Measurements from ENCODE around the gene CPEB2.
"Not testable (repeated sequence)": the region's sequence is repeated elsewhere in the genome, so short reads cannot be mapped to it uniquely, and the experiment has no call there.

CPEB2 gene

DNA sequence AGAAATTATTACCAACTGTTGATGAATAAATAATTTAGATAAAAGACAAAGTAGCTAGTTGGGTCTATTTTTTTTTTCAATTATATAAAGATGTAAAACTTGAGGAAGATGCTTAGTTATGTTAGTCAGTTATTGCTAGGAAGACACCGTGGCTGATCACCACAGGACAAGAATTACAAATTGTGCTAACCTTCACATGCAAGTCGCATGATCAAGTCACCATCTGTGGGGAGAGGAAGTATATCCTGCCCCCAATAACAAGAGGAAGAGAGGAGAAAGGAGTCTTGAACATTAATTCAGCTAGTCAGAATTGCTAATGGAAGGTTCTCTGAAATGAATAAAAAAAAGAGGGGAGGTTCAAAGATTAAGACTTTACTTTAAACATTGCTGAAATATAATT, 52.3 kb downstream of the CPEB2 start:
- no peak for DNase-seq (ENCODE audit: low spot score)

GRCh38 chr4:15060213-15060612, 57.9 kb downstream of the CPEB2 start:
- no peak for DNase-seq (ENCODE audit: low spot score)

DNA sequence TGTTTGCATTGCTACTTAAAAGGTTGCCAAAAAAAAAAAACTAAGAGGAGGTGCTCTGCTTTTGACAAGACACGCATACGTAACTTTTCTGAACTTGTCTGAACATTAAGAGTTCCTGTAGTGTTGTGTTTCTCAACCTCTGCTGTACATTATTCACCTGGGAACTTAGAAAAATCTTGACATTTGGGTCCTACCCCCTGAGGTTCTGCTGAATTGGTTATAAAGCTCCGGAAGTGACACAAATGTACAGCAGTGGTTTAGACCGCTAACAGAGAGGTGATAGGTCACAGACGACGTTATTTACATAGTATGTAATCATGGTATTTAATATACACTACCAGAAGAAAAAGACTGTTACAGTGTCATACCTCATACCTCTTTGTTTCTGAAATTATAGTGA, 61.1 kb downstream of the CPEB2 start:
- DNase-seq (ENCODE audit: low spot score) = no peak

DNA sequence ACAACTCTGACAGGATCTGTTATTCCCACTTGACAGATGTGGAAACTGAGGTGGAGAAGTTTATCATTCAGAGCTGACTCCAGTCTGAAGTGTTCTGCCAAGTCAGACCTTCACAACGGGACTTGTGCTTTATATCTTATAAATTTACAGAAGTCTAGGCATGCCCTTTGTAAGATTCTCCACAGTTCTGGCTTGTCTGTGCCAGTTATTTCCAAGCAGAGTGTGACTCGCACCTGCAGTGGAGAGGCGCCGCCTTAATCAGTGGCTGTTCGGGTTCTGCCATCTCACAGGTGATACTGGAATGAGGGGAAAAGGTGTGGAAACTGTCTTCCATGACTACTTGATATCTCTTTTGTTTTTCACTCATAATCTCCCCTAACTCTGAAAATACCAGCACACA, 63.2 kb downstream of the CPEB2 start:
- peak; percentile 28 for DNase-seq (ENCODE audit: low spot score)

- peak; percentile 38 for DNase-seq (ENCODE audit: low spot score)
These were observed 63.9 kb downstream of the CPEB2 start for GRCh38 chr4:15066140-15066539.

DNA sequence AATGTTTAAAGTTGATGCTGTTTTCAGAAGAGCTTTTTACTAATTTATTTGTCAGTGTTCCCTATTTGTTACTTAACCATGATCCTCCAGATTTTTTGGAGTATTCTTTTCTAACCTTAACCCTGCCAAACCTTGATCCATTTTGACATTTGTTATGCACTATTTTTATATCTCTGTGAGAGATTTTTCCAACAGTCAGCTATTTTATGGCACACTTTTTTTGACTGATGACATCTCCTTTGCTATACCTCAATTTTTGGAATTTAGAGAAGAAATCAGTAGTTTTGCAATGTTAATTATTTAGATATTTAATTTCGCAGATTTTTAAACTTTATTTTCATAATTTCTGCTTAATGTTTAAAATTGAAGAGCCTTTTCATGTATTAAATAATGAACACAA, 66.0 kb downstream of the CPEB2 start:
- peak; percentile 32 for DNase-seq (ENCODE audit: low spot score)

- no peak for DNase-seq (ENCODE audit: low spot score)
These were observed 73.6 kb downstream of the CPEB2 start for GRCh38 chr4:15075875-15076274.

DNA sequence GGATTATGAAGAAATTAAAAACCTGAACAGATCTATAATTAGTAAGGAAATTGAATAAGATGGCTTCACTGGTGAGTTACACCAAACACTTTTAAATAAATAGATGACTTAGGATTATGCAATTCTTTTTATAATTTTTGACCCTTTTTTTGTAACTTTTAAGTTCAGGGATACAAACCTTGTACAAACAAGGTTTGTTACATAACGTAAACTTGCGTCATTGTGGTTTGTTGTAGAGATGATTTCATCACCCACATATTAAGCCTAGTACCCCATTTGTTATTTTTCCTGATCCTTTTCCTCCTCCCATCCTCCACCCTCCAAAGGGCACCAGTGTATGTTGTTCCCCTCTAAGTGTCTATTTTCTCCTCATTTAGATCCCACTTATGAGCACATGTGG, 75.7 kb downstream of the CPEB2 start:
- no peak for DNase-seq (ENCODE audit: low spot score)

DNA sequence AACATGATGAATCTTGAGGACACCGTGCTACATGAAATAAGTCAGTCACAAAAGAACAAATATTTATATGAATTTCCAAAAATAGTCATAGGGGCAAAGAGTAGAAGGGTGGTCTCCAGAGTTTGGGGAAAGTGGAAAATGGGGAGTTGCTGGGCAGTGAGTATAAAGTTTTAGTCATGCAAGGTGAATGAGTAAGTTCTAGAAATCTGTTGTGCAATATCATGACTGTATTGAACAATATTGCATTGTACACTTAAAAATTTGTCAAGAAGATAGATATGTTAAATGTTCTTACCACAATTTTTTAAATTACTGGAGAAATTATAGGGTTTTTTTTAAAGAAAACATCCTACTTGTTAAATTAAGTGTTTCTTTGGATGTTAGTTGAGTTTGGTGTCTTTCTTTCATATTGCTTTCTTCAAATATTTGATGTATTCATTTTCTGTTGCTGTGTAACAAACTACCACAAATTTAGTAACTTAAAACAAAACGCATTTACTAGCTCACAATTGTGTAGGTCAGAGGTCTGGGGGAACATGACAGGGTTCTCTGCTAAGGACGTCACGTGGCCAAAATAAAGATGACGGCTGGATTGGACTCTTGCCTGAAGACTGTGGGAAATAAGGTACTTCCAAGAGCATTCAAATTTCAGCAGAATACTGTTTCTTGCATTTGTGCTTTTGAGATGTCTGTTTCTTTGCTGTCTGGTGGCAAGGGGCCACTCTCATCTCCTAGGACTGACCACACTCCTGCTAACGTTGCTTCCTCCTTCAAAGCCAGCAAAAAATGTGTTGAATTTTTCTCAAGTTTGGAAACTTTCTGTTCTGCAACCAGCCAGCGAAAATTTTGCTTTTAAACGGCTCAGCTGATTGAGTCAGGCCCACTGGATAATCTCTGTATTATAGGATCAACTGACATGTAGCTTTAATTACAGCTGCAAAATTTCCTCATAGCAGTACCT, 76.7 kb downstream of the CPEB2 start:
- no peak for DNase-seq (ENCODE audit: low spot score)

DNA sequence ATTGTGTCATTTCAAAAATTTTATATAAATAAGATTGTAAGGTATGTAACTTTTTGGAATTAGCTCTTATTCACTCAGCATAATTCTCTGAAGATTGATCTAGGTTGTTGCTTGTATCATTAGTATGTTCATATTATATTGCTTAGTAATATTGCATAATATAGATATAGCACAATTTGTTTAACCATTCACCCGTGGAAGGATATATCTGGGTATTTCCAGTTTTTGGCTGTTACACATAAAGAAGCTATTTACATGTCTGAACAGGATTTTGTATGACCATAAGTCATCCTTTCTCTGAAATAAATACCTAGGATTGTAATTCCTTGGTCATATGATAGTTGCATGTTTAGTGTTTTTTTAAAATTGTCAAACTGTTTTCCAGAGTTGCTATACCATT, 82.5 kb downstream of the CPEB2 start:
- no peak for DNase-seq (ENCODE audit: low spot score)

- not testable (repeated sequence) for DNase-seq (ENCODE audit: low spot score)
These were observed 83.5 kb downstream of the CPEB2 start for GRCh38 chr4:15085762-15086161.

DNA sequence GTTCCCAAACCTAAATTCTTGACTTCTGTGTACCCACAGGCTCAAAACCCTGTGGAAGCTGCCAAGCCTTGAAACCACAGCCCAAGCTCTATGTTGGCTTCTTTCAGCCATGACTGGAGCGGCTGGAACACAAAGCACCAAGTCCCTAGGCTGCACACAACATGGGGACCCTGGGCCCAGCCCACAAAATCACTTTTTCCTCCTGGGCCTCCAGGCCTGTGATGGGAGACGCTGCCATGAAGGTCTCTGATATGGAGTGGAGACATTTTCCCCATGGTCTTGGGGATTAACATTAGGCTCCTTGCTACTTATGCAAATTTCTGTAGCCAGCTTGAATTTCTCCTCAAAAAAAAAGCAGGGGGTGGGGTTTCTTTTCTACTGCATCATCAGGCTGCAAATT, 84.0 kb downstream of the CPEB2 start:
- not testable (repeated sequence) for DNase-seq (ENCODE audit: low spot score)

- DNase-seq (ENCODE audit: low spot score) = no peak
These were observed 86.2 kb downstream of the CPEB2 start for GRCh38 chr4:15088394-15089035.

DNA sequence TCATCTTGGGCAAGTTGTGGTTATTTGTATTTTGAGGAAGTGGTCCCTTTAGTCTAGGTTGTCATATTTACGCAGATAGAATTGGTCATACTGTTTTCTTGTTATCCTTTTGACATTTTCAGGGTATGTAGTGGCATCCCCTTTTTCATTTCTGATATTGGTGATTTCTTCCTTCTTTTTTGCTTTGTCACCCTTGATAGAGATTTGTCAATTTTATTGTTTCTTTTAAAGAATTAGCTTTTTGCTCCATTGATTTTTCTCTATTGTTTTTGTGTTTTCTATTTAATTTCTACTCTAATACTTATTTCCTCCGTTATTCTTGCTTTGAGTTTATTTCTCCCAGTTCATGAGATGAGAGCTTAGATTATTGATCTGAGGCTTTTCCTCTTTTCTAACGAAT, 87.7 kb downstream of the CPEB2 start:
- no peak for DNase-seq (ENCODE audit: low spot score)

DNA sequence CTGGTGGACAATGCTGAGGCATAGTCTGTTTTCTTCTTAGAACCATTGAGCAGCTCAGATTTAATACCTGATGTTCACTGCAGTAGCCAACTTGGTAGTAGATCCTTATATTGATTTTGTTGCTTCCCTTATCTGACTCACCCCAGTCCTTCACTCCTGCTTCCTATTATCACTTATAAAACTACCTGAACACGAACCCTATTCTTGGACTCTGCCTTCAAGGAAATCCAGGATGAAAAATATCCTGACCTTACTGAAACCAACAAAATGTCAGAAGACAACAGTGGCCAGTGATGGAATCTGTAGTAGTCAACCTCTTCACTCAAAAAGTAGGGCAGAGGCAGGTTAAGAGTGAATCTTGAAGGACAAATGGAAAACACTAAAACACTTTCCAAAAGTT, 98.1 kb downstream of the CPEB2 start:
- no peak for DNase-seq (ENCODE audit: low spot score)

DNA sequence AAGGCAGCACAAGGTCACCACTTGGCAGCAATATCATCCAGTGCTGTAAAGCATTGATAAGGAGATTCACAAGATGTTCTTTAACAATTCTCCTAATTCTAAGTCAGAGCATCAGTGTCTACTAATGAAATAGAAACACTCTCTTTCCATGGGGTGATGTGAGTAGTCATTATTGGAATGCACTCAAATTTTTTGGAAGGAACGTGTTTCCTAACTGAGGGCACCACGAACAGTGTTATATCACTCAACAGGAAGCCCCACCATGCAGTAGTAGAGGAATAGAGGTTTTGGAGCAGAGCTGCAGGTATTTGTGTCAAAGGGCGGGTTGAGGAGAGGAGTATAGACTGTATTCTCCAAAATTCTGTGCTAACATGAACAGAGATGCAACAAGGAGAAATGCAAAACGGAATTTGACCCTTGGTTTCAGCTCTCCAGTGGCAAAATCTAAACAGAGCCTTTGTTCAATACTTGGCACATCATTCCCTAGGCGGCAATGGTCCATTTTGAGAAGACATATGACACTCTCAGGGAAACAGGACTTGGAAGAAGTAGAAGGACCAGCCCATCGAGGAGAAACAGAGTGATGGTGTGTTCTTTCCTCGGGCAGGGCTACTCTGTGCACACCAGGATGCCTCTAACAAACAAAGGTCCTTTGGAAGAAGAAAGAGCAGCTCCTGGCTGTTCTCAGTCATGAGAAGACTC, 98.9 kb downstream of the CPEB2 start:
- DNase-seq (ENCODE audit: low spot score) = no peak

DNA sequence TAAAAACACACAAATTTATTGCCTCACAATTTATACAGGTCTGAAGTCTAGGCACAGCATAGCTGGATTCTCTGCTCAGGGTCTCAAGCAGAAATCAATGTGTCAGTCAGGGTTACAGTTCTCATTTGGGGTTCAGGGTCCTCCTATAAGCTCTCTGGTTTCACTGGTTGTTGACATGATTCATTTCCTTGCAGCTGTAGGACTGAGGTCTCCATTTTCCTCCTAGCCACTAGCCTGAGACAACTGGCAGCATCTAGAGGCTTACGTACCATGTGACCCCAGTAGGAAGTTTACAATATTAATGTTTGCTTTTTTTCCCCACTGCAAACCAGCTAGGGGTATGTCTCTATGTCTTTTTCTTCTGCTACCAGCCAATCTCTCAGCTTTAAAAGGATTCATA, 102.5 kb downstream of the CPEB2 start:
- no peak for DNase-seq (ENCODE audit: low spot score)

GRCh38 chr4:15106399-15106798, 104.1 kb downstream of the CPEB2 start:
- DNase-seq (ENCODE audit: low spot score) = no peak

GRCh38 chr4:15109600-15109999, 107.3 kb downstream of the CPEB2 start:
- DNase-seq (ENCODE audit: low spot score) = no peak

DNA sequence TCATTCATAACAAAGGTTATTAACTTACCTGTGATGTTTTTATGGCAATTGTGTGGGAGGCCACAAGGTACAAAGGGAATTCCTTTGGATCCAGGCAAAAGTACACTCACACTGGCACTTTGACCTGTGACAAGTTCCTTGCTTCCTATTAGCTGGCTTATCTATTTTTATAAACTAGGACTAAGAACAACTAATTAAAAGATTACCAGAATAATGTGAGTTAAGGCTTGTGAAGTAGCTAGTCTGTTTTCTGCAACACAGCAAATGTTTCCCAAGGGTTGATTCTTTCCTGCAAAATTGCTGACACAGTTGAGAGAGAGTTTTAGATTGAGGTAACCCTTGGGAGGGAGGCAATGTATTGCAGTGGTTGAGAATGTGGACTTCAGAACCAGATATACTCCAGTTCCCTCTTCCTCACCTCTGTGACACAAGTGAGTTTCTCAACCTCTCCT, 107.9 kb downstream of the CPEB2 start:
- no peak for DNase-seq (ENCODE audit: low spot score)

- DNase-seq (ENCODE audit: low spot score) = no peak
These were observed 114.3 kb downstream of the CPEB2 start for GRCh38 chr4:15116509-15117079.

DNA sequence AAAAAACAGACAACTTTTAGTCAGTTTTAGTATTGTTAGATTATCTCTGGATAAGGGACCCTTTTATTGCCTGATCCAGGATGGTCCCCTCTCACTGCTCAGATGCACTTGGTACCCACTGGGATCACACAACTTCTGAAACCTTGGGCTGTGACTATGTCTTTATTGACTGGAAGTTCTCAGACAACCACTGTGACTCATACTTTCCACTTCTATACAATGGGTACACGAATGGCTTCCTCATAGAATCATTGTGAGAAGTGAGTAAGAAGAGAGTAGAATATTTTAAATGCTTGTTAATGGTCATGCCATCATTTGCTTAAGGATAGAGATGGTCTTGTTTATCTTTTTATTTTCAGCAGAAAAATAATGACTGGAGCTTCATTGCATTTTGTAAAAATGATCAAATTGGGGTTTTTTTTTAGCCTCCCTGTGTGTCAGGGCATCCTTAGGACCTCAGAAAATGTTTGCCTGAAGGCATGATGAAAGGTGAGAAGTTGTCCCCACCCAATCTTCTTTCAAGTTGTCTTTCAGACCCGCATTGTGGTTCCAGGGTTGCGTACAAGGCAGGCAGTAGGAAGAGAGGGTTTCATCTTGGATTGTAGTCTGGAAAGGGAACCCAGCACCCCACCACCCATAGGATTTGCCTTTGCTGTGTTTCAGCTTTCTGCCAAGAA, 115.1 kb downstream of the CPEB2 start:
- no peak for DNase-seq (ENCODE audit: low spot score)

Measured in cerebellar cortex (tissue), 1 donor.